NOMO-1 (cell line): ENCODE measurements around the gene BRF1.

Experiments
- DNase-seq, 2 experiments: peaks; one replicate each; lab custom pipeline; 2025; ENCODE audit not compliant: unreplicated experiment in 2 of 2; lab: John Stamatoyannopoulos, UW

Gene BRF1

GRCh38 chr14:105271224-105271890 lies 29.4 kb downstream of the BRF1 start:
- DNase-seq: no peak

GRCh38 chr14:105269405-105269804 lies 31.4 kb downstream of the BRF1 start:
- no peak for DNase-seq

GRCh38 chr14:105268736-105269354 lies 32.0 kb downstream of the BRF1 start:
- no peak for DNase-seq

- DNase-seq: no peak
These were observed 32.8 kb downstream of the BRF1 start for GRCh38 chr14:105267820-105268548.

GRCh38 chr14:105261781-105262180 lies 39.0 kb downstream of the BRF1 start:
- no peak for DNase-seq

GRCh38 chr14:105260959-105261358 lies 39.8 kb downstream of the BRF1 start:
- DNase-seq: no peak

GRCh38 chr14:105258846-105259245 lies 42.0 kb downstream of the BRF1 start:
- no peak for DNase-seq

- no peak for DNase-seq
These were observed 43.3 kb downstream of the BRF1 start for GRCh38 chr14:105257464-105257863.

- DNase-seq: no peak
These were observed 44.4 kb downstream of the BRF1 start for GRCh38 chr14:105256292-105256960.

- peak in 1 of 2 experiments; percentile 1 for DNase-seq
These were observed 45.7 kb downstream of the BRF1 start for GRCh38 chr14:105255021-105255507.

GRCh38 chr14:105253329-105253682 lies 47.5 kb downstream of the BRF1 start:
- no peak for DNase-seq

- DNase-seq: no peak
These were observed 48.1 kb downstream of the BRF1 start for GRCh38 chr14:105252552-105253328.

GRCh38 chr14:105251920-105252319 lies 48.9 kb downstream of the BRF1 start:
- DNase-seq: no peak

- DNase-seq: no peak
These were observed 49.8 kb downstream of the BRF1 start for GRCh38 chr14:105250986-105251385.

GRCh38 chr14:105250008-105250366 lies 50.8 kb downstream of the BRF1 start:
- DNase-seq: no peak

GRCh38 chr14:105249182-105250007 lies 51.4 kb downstream of the BRF1 start:
- DNase-seq: no peak

- DNase-seq: peak; percentile 71 to 90
These were observed 52.2 kb downstream of the BRF1 start, which contains the start of gene BTBD6 for GRCh38 chr14:105248368-105249181. Gene BTBD6, plus strand, starts transcription at chr14:105248533. Its CDS starts 179 bp downstream, at chr14:105248712.

- DNase-seq: no peak
These were observed 53.0 kb downstream of the BRF1 start for GRCh38 chr14:105247715-105248367.
